Stomach (tissue), 9 donors: Measurements from ENCODE around the gene VOPP1. TPM values are rescaled to one million over a fixed set of nuclear protein-coding genes. Genes with fewer than 3 reads are reported as not detected.

Source experiments
- DNase-seq, 2 donors: peaks; one replicate each; pipeline versions ENCODE4 v3.0.0 to v3.0.0-alpha.2; 2013 to 2019
- H3K27ac ChIP-seq, 5 donors: fragments of 200-600 bp in 4 of 5; sonication (generic) in 4 of 5; one replicate each; pipeline ENCODE4 v1.5.1; 2013 to 2019; ENCODE audit warnings: mild to moderate bottlenecking in 1 of 5, moderate library complexity in 1 of 5
- H3K27me3 ChIP-seq, 3 donors: fragments of 200-600 bp; sonication (generic); one replicate each; pipeline ENCODE4 v1.5.1; 2017 to 2019; ENCODE audit warnings: mixed run types in 1 of 3
- H3K36me3 ChIP-seq, 4 donors: fragments of 200-600 bp; sonication (generic); 1 replicate in 3 of 4; 2 replicates in 1 of 4; pipeline ENCODE4 v1.5.1; 2016 to 2019
- H3K4me1 ChIP-seq, 4 donors: fragments of 200-600 bp; sonication (generic); one replicate each; pipeline ENCODE4 v1.5.1; 2016 to 2019
- H3K4me3 ChIP-seq, 4 donors: fragments of 200-600 bp; sonication (generic) in 3 of 4; one replicate each; pipeline ENCODE4 v1.5.1; 2016 to 2019; ENCODE audit warnings: mild to moderate bottlenecking in 1 of 4
- H3K9me3 ChIP-seq, 4 donors: fragments of 200-600 bp; sonication (generic); one replicate each; pipeline ENCODE4 v1.5.1; 2016 to 2019
- EP300 ChIP-seq: sonication (generic); formaldehyde crosslinking; IDR thresholded peaks from one replicate; pipeline ENCODE4 v1.6.1; 2017; ENCODE audit warnings: antibody characterized with exemption
- POLR2A ChIP-seq, 4 donors: fragments of 450-650 bp; IDR thresholded peaks; one replicate each; pipeline ENCODE4 v1.6.1; 2016; ENCODE audit warnings: antibody characterized with exemption in 4 of 4, control low read depth in 2 of 4, mild to moderate bottlenecking in 1 of 4, moderate library complexity in 1 of 4
- POLR2AphosphoS5 ChIP-seq, 3 donors: sonication (generic); formaldehyde crosslinking; IDR thresholded peaks; one replicate each; pipeline ENCODE4 v1.6.1; 2016; ENCODE audit warnings: antibody characterized with exemption in 3 of 3
- WGBS, 5 donors: extraction: QIAGEN DNeasy Blood & Tissue Kit in 3 of 5; methylation state at CpG; one replicate each; pipeline versions ENCODE4 v1.1.5 to v1.1.7; 2013 to 2018; 5-methylcytosine and 5-hydroxymethylcytosine counted together
- intact Hi-C: fragments of 100-400 bp; cut with DNase I; formaldehyde crosslinking; loops from one replicate; pipeline ENCODE4 v1.15.1; 2023; ENCODE audit warnings: low total_unique reads
- polyA plus RNA-seq, 3 donors: library from polyadenylated mRNA; stranded (reverse); fragments of 200-250 nt; gene quantifications; one replicate each; pipeline ENCODE4 v1.2.3, GENCODE V29; 2013
- total RNA-seq, 5 donors: library from RNA; depleted of rRNA; stranded (reverse); fragments of >200 nt; gene quantifications; one replicate each; pipeline versions ENCODE4 v1.1.0 to v1.2.3, GENCODE V29; 2014 to 2016
- TF ChIP-seq, protein P1 (sequence below), 7 experiments: fragments of 450-650 bp in 4 of 7; fragments of 200-600 bp in 3 of 7; sonication (generic) in 3 of 7; IDR thresholded peaks; one replicate each; pipeline ENCODE4 v1.5.1; 2016 to 2019; ENCODE audit warnings: antibody characterized with exemption in 7 of 7, control low read depth in 2 of 7, mild to moderate bottlenecking in 1 of 7
- donor health status: healthy with polysubstance abuse.
- donor health status: Bipolar disorder and iron deficiency.
- donor health status: healthy.

VOPP1 gene
- total and polyA plus RNA-seq, 8 donors = 14.0 to 117 (median 37.0) TPM

DNA sequence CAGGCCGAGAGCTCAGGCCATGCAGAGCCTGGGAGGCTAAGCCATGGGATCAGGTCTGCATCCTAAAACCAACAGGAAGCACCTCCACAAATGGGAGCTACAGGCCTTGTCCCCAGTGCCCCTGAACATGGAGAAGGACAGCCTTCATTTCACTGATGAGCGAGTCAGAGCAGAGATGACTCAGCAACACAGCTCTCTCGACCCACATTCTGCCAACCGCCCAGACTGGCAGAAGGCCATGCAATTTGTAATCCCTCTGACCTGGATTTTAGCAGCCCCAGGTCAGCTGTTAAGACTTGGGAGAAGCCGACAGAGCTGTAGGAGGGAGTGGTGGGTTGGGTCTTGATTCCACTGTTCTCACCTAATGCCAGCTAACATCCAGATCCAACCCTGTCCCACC, 25.5 kb downstream of the VOPP1 start:
- DNase-seq = peak; percentile 62 to 83
- WGBS, 5 donors = 15 to 33% (median 25%) methylated on average over 4 to 5 of the region's 5 CpGs
- Histone ChIP-seq H3K36me3 (no peaks in the 10 kb centered on the region), H3K27ac (no peak overlapping the region), H3K4me1 (peaks cover 33 to 71% (median 50%) of the 10 kb centered on the region in 4 donors), H3K9me3 (no peaks in the 10 kb centered on the region), H3K4me3 (no peak overlapping the region), H3K27me3 (no peaks in the 10 kb centered on the region)
- intact Hi-C loops = no loop called here
- no peak for TF ChIP-seq POLR2A (IDR thresholded peaks at IDR 0.05)
- TF ChIP-seq POLR2AphosphoS5 (IDR thresholded peaks at IDR 0.05) = peak in 1 of 3 donors; percentile 61
- TF ChIP-seq EP300 = no peak
- TF ChIP-seq, protein P1, sequence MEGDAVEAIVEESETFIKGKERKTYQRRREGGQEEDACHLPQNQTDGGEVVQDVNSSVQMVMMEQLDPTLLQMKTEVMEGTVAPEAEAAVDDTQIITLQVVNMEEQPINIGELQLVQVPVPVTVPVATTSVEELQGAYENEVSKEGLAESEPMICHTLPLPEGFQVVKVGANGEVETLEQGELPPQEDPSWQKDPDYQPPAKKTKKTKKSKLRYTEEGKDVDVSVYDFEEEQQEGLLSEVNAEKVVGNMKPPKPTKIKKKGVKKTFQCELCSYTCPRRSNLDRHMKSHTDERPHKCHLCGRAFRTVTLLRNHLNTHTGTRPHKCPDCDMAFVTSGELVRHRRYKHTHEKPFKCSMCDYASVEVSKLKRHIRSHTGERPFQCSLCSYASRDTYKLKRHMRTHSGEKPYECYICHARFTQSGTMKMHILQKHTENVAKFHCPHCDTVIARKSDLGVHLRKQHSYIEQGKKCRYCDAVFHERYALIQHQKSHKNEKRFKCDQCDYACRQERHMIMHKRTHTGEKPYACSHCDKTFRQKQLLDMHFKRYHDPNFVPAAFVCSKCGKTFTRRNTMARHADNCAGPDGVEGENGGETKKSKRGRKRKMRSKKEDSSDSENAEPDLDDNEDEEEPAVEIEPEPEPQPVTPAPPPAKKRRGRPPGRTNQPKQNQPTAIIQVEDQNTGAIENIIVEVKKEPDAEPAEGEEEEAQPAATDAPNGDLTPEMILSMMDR (IDR thresholded peaks at IDR 0.05) = no peak

DNA sequence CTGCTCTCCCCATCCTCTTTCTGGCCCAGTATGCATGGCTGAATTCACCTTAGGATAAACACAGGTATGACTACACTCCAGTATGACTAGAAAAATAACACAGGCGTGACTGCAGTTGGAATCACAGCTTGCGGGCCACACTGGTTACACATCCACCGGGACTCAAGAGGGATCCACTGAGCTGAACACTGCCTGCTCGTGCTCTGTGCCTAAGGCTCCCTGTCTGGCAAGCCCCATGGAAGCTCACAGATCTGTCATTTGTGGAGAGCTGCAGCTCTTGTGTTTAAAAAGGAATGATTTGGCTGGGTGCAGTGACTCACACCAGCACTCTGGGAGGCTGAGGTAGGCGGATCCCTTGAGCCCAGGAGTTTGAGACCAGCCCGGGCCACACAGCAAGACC, 26.8 kb downstream of the VOPP1 start:
- 80 to 91% (median 87%) methylated on average over 6 of the region's 6 CpGs for WGBS, 5 donors
- H3K4me3 ChIP-seq = no peak overlapping the region
- H3K36me3 ChIP-seq = no peaks in the 10 kb centered on the region
- TF ChIP-seq POLR2A (IDR thresholded peaks at IDR 0.05) (no peak), POLR2AphosphoS5 (IDR thresholded peaks at IDR 0.05) (no peak), EP300 (no peak)
- TF ChIP-seq, protein P1 (IDR thresholded peaks at IDR 0.05) = no peak
- H3K9me3 ChIP-seq = no peaks in the 10 kb centered on the region
- DNase-seq = no peak
- H3K4me1 ChIP-seq = peaks cover 19 to 58% (median 40%) of the 10 kb centered on the region in 4 donors
- H3K27me3 ChIP-seq = no peaks in the 10 kb centered on the region
- intact Hi-C loops = no loop called here
- H3K27ac ChIP-seq = no peak overlapping the region

DNA sequence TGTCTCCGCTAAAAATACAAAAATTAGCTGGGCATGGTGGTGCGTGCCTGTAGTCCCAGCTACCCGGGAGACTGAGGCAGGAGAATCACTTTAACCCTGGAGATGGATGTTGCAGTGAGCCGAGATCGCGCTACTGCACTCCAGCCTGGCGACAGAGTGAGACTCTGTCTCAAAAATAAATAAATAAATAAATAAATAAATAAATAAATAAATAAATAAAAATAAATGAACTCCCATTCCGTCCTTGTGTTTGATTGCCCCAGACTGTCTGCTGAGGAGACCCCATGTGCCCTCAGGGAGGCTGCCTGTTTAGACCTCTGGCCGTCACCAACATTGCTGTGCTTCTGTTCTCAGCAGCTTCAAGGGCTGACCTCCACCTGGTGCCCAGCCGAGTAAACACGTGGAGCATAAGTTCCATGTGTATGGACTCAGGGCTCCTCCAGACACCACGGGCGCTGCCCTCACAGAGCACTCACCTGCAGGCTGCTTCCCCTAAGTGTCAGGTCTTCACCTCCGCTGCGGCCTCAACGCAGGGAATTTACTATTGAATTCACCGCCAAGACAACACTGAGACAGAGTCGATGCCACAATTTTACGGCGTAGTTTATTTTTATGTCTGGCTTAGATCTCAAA, 32.0 kb downstream of the VOPP1 start:
- WGBS, 5 donors = 93 to 97% (median 95%) methylated on average over 20 of the region's 20 CpGs
- peaks cover 0 to 47% (median 23%) of the 10 kb centered on the region in 4 donors for H3K4me1 ChIP-seq
- TF ChIP-seq EP300 = no peak
- no peak for TF ChIP-seq POLR2A (IDR thresholded peaks at IDR 0.05)
- TF ChIP-seq POLR2AphosphoS5 (IDR thresholded peaks at IDR 0.05) = no peak
- TF ChIP-seq, protein P1 (IDR thresholded peaks at IDR 0.05) = no peak
- H3K9me3 ChIP-seq = no peaks in the 10 kb centered on the region
- intact Hi-C loops = no loop called here
- no peak for DNase-seq
- H3K36me3 ChIP-seq = no peaks in the 10 kb centered on the region
- no peak overlapping the region for H3K4me3 ChIP-seq
- no peaks in the 10 kb centered on the region for H3K27me3 ChIP-seq
- no peak overlapping the region for H3K27ac ChIP-seq

DNA sequence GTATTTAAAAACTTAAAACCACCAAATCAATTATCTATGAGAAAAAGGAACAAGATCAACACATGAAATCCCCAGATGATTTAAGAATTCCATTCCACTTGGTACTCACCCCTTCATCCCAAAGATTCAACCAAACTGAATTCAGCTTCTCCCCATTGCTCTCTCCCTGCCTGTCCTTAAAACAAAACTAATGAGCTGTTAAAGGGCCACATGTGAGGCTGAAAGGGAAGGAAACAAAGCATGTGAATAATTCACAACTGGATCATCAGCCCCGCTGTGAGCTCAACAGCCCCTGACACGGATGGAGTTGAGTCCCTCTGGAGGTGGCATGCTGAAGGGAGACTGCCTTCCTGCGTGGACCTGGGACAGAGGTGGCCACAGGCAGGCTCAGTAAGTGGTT, 32.9 kb downstream of the VOPP1 start:
- H3K4me1 ChIP-seq = peaks cover 9 to 52% (median 31%) of the 10 kb centered on the region in 4 donors
- H3K27ac ChIP-seq = peak overlapping the region in 1 of 5 donors; percentile 4
- no peak for DNase-seq
- WGBS, 5 donors = 68 to 96% (median 75%) methylated on average over 3 of the region's 3 CpGs
- TF ChIP-seq POLR2A (IDR thresholded peaks at IDR 0.05) = no peak
- TF ChIP-seq, protein P1 (IDR thresholded peaks at IDR 0.05) = no peak
- TF ChIP-seq POLR2AphosphoS5 (IDR thresholded peaks at IDR 0.05) = no peak
- intact Hi-C loops = no loop called here
- H3K4me3 ChIP-seq = no peak overlapping the region
- H3K9me3 ChIP-seq = no peaks in the 10 kb centered on the region
- no peaks in the 10 kb centered on the region for H3K27me3 ChIP-seq
- H3K36me3 ChIP-seq = no peaks in the 10 kb centered on the region
